Progenitor cell of endocrine pancreas (in vitro differentiated cells): Measurements from ENCODE around the gene PARVA. TPM values are rescaled to one million over a fixed set of nuclear protein-coding genes. Genes with fewer than 3 reads are reported as not detected.
A peak's percentile ranks its signal among the peaks of the same experiment; 100 is the strongest.

Source experiments
- DNase-seq: peaks from one replicate; pipeline ENCODE4 v3.0.0; 2021; ENCODE audit warnings: low spot score; ENCODE audit not compliant: unreplicated experiment
- H3K27ac Mint-ChIP-seq: 2 replicates; pipeline ENCODE4 v1.8.0; 2021; ENCODE audit warnings: mild to moderate bottlenecking, moderate library complexity, mixed read lengths
- H3K27me3 Mint-ChIP-seq: 2 replicates; pipeline ENCODE4 v1.8.0; 2021; ENCODE audit warnings: mixed read lengths
- H3K36me3 Mint-ChIP-seq: 2 replicates; pipeline ENCODE4 v1.8.0; 2022; ENCODE audit warnings: mixed read lengths; ENCODE audit not compliant: insufficient read depth
- H3K4me1 Mint-ChIP-seq: 2 replicates; pipeline ENCODE4 v1.8.0; 2021; ENCODE audit warnings: low read depth, mixed read lengths
- H3K4me3 Mint-ChIP-seq: 2 replicates; pipeline ENCODE4 v1.8.0; 2021; ENCODE audit warnings: low read depth, mild to moderate bottlenecking, moderate library complexity, mixed read lengths
- H3K9me3 Mint-ChIP-seq: 2 replicates; pipeline ENCODE4 v1.8.0; 2021; ENCODE audit warnings: low read depth, mixed read lengths
- CTCF ChIP-seq: fragments of 200-600 bp; sonication (generic); IDR thresholded peaks from one replicate; pipeline ENCODE4 v1.5.0; 2021; ENCODE audit warnings: antibody characterized with exemption, mild to moderate bottlenecking; ENCODE audit not compliant: unreplicated experiment
- total RNA-seq: library from RNA; stranded (reverse); gene quantifications from 2 replicates; pipeline ENCODE4 v1.2.1, GENCODE V29; 2021

The PARVA gene
- total RNA-seq, 1 donor from 2014 or later = 49.3 TPM

- H3K27me3 Mint-ChIP-seq = no peaks in the 10 kb centered on the region
- no peak overlapping the region for H3K4me3 Mint-ChIP-seq
- H3K9me3 Mint-ChIP-seq = no peaks in the 10 kb centered on the region
- H3K36me3 Mint-ChIP-seq = no peaks in the 10 kb centered on the region
- no peak for TF ChIP-seq CTCF
- H3K27ac Mint-ChIP-seq = peak overlapping the region; percentile 88
- DNase-seq = no peak
- H3K4me1 Mint-ChIP-seq = peaks cover 7% of the 10 kb centered on the region
Measured at GRCh38 chr11:12411393-12411792, 34.0 kb downstream of the PARVA start.

- H3K27me3 Mint-ChIP-seq = no peaks in the 10 kb centered on the region
- H3K4me3 Mint-ChIP-seq = no peak overlapping the region
- TF ChIP-seq CTCF = peak; percentile 91
- H3K9me3 Mint-ChIP-seq = no peaks in the 10 kb centered on the region
- DNase-seq = peak; percentile 59
- peak overlapping the region; percentile 88 for H3K27ac Mint-ChIP-seq
- peaks cover 7% of the 10 kb centered on the region for H3K4me1 Mint-ChIP-seq
- H3K36me3 Mint-ChIP-seq = no peaks in the 10 kb centered on the region
Measured at GRCh38 chr11:12411806-12412727, 34.7 kb downstream of the PARVA start.

- peak overlapping the region; percentile 80 for H3K27ac Mint-ChIP-seq
Measured at GRCh38 chr11:12413141-12414052, 36.0 kb downstream of the PARVA start.

GRCh38 chr11:12414611-12415010 lies 37.2 kb downstream of the PARVA start:
- H3K36me3 Mint-ChIP-seq = no peaks in the 10 kb centered on the region
- no peaks in the 10 kb centered on the region for H3K27me3 Mint-ChIP-seq
- TF ChIP-seq CTCF = no peak
- H3K9me3 Mint-ChIP-seq = no peaks in the 10 kb centered on the region
- H3K4me1 Mint-ChIP-seq = peaks cover 7% of the 10 kb centered on the region
- DNase-seq = no peak
- no peak overlapping the region for H3K4me3 Mint-ChIP-seq
- no peak overlapping the region for H3K27ac Mint-ChIP-seq

More at GRCh38 chr11:12413141-12414052, 36.0 kb downstream of the PARVA start:
- H3K4me1 Mint-ChIP-seq = peaks cover 7% of the 10 kb centered on the region
- TF ChIP-seq CTCF = no peak
- no peaks in the 10 kb centered on the region for H3K36me3 Mint-ChIP-seq
- no peak overlapping the region for H3K4me3 Mint-ChIP-seq
- DNase-seq = no peak
- H3K27me3 Mint-ChIP-seq = no peaks in the 10 kb centered on the region
- H3K9me3 Mint-ChIP-seq = no peaks in the 10 kb centered on the region

- H3K9me3 Mint-ChIP-seq = no peaks in the 10 kb centered on the region
- no peak for DNase-seq
- H3K4me1 Mint-ChIP-seq = peaks cover 7% of the 10 kb centered on the region
- no peak overlapping the region for H3K27ac Mint-ChIP-seq
- no peaks in the 10 kb centered on the region for H3K36me3 Mint-ChIP-seq
- no peak overlapping the region for H3K4me3 Mint-ChIP-seq
- no peaks in the 10 kb centered on the region for H3K27me3 Mint-ChIP-seq
- no peak for TF ChIP-seq CTCF
Measured at GRCh38 chr11:12415342-12415966, 38.1 kb downstream of the PARVA start.
